Adrenal gland (tissue), 5 donors: ENCODE results near the gene ODAD2.

Source experiments
- POLR2A ChIP-seq, 2 donors: fragments of 450-650 bp; IDR thresholded peaks; one replicate each; pipeline ENCODE4 v1.6.1; 2017; ENCODE audit warnings: antibody characterized with exemption in 2 of 2, mild to moderate bottlenecking in 2 of 2, moderate library complexity in 1 of 2
- TF ChIP-seq, protein P1 (sequence below), 6 experiments: fragments of 450-650 bp in 4 of 6; fragments of 200-600 bp in 2 of 6; sonication (generic) in 1 of 6; IDR thresholded peaks; 1 replicate in 5 of 6; 2 replicates in 1 of 6; pipeline versions ENCODE4 v1.5.1 to v1.8.0; 2016 to 2021; ENCODE audit warnings: antibody characterized with exemption in 6 of 6, mild to moderate bottlenecking in 2 of 6, moderate library complexity in 1 of 6
- donor health status: DM: no; HTN: no; CAD: no.

DNA sequence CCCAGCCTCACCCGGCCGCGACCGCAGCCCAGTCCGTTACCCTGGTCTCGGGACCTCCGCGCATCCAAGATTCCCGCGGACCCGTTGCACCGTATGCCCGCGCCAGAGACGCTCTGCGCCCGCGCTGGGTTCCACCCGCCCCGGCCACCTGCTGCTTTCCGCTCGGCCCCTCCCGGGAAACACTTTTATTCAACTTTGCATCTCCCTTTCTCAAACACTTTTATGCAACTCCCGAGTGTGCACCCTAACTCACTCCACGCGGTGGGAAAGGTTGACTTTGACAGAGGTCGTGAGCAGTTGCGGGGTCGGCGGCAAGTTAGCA is at the start of gene ODAD2:
- TF ChIP-seq, protein P1, sequence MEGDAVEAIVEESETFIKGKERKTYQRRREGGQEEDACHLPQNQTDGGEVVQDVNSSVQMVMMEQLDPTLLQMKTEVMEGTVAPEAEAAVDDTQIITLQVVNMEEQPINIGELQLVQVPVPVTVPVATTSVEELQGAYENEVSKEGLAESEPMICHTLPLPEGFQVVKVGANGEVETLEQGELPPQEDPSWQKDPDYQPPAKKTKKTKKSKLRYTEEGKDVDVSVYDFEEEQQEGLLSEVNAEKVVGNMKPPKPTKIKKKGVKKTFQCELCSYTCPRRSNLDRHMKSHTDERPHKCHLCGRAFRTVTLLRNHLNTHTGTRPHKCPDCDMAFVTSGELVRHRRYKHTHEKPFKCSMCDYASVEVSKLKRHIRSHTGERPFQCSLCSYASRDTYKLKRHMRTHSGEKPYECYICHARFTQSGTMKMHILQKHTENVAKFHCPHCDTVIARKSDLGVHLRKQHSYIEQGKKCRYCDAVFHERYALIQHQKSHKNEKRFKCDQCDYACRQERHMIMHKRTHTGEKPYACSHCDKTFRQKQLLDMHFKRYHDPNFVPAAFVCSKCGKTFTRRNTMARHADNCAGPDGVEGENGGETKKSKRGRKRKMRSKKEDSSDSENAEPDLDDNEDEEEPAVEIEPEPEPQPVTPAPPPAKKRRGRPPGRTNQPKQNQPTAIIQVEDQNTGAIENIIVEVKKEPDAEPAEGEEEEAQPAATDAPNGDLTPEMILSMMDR (IDR thresholded peaks at IDR 0.05) = no peak
- no peak for TF ChIP-seq POLR2A (IDR thresholded peaks at IDR 0.05)
